ENCODE data around the gene COTL1.

Gene COTL1

DNA sequence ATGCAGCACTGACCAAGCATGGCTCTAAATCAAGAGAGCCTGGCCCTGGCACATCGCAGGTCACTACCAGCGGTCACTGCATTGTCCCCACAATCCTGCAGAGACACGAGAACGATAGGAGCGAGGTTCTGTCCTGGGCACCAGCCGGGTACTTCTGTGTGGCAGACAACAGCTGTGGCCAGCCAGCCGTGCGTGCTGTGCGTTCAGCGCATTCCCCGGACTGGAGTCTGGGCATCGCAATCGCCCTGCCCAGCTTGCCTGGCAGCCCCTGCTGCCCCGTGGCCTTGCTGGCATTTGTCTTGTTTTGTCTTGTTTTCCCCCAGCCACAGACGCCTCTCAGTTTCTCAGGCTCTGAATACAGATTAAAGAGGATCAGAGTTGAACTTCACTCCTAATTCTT is 33.9 kb downstream of the COTL1 start:
- in situ Hi-C loops (cut with HindIII; ENCODE audit: low pct_ligation_motif_present, low pct_unique_long_range_greater_than_20kb, low sequenced_read_pairs): no loop called here
- no peak for DNase-seq

DNA sequence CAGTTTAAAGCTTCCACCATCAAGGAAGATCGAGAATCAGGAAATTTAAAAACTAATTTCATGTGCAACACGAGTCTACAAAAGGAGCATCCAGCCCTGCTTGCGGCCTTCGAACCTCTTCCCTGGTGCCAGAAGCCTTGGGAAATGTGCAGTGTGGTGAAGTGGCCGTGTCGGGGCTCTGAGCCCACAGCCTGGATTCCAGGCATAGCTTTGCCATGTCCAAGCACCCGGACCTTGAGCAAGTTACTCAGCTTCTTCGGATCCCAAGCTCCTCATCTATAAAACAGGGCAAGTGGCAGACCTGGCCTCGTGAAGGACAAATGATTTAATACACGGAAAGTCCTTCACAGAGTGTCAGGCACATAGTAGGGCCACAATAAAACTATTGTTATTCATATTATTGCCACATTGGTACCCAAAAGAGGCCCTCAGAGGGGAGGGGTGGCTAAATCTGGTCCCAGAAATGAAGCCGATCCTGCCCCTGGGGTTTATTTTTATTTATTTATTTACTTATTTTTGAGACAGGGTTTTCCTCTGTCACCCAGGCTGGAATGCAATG is 34.8 kb downstream of the COTL1 start:
- in situ Hi-C loops (cut with HindIII; ENCODE audit: low pct_ligation_motif_present, low pct_unique_long_range_greater_than_20kb, low sequenced_read_pairs): no loop called here
- DNase-seq: peak; percentile 94

DNA sequence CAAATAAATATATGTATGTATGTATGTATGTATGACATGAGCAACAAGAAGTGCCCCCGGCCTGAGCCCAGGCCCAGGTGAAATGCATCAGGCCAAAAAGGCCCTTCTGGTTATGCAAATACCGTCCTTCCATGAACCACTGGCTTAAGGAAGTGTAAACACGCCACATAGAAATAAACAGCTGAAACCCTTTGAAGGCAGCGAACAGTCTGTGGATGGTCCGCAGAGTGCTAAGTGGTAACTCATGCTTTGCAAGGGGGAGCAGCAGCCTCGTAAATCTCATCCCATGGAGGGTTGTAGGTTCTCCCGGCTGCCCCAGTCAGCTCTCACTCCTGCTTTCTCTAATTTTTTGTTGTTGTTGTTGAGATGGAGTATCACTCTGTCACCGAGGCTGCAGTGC is 36.7 kb downstream of the COTL1 start:
- in situ Hi-C loops (cut with HindIII; ENCODE audit: low pct_ligation_motif_present, low pct_unique_long_range_greater_than_20kb, low sequenced_read_pairs): no loop called here
- no peak for DNase-seq

DNA sequence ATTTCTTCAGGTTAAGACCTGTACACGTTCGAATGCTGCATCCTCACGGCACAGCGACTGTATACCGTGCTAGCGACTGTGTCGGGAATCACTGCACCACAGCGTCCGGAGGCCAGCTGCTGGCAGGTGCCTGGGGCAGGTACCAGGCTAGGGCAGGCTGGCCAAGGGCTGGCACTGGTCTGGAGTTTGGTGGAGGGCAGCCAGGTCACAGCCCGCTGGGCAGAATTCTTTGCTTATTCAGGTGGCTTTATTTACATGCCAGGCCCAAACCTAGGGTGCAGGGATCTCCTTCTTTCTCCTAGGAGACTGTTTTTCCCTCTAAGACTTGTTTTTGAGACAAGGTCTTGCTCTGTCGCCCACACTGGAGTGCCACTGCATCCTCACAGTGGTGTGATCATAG is 37.9 kb downstream of the COTL1 start:
- in situ Hi-C loops (cut with HindIII; ENCODE audit: low pct_ligation_motif_present, low pct_unique_long_range_greater_than_20kb, low sequenced_read_pairs): no loop called here
- DNase-seq: no peak

DNA sequence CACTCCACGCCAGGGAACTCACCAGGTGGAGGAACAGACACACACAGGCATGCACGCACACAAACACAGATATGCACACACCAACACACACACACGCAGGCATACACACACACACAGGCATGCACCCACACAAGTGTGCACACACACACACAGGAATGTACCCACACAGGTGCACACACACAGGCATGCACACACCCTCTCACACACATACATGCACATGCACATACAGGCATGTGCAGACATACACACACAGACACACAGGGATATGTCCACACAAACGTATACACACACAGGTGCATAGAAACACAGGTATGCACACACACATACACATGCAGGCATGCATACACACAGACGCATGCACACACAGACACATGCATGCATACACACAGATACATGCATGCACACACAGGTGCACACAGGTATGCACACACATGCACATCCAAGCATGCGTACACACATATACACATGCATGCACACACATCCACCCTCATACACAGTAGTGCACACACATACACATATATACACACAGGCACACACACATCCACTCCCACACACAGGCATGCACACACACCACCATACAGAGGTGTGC is 39.2 kb downstream of the COTL1 start:
- in situ Hi-C loops (cut with HindIII; ENCODE audit: low pct_ligation_motif_present, low pct_unique_long_range_greater_than_20kb, low sequenced_read_pairs): no loop called here
- DNase-seq: no peak

DNA sequence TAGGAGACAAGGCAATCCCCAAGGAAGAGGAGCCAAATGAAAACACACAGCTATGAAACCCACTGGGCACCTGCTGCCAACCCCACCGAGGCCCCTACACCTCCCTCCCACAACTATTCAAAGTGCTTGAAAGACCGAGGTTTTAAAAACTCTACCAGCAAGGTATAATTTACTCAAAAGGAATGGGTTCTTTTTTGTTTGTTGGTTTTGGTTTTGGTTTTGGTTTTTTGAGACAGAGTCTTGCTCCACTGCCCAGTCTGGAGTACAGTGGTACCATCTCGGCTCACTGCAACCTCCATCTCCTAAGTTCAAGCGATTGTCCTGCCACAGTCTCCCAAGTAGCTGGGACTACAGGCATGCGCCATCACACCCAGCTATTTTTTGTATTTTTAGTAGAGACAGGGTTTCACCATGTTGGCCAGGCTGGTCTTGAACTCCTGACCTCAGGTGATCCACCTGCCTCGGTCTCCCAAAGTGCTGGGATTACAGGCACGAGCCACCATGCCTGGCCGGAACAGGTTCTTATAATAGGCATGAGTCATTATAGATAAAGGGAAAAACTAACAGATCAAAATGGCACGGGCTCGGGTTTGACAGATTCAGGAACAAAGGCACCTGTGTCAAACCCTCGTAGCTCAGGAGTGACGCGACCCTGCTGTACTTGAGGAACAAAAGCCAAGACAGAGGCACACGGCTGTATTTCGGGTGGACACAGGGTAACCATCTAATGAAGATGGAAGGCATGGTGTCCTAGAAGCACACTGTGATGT is 40.7 kb downstream of the COTL1 start:
- DNase-seq: no peak
- in situ Hi-C loops (cut with HindIII; ENCODE audit: low pct_ligation_motif_present, low pct_unique_long_range_greater_than_20kb, low sequenced_read_pairs): no loop called here

DNA sequence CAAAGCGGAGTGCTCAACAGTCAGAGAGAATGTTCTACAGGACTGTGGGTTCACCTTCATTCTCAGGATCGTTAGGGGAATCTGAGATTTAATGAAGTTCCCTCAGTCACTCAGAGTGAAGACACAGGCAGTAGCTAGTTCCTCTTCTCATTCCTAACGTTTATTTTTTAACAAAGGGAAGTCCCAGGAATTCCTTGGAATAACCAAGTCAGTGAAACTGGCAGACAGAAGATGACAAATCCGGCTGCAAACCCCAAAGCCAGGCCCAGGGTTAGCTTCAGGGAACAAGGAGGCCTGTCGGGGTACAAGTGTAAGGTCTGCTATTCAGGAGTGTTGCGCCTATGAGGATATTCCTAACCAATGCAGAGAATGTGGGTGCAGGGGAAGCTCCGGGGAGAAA is 42.0 kb downstream of the COTL1 start:
- in situ Hi-C loops (cut with HindIII; ENCODE audit: low pct_ligation_motif_present, low pct_unique_long_range_greater_than_20kb, low sequenced_read_pairs): no loop called here
- no peak for DNase-seq

DNA sequence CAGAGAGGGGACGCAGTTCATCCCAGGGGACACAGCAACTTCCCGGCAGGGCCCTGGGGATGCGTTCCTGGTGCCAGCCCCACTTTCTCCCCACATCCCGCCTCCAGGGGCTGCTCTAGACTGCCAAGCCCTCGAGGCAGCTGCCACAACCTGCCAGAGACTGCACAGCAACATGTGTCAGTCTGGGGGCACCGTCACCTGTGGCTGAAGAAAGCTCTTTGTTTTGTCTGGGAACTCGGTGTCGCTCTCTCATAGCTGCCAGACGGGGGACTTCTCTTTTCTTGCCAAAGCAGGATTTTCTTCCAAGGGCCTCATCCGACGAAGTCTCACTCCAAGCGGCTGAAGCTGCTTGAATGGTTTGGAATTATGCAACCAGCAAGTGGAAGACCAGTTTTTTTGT is 43.7 kb downstream of the COTL1 start:
- DNase-seq: no peak

DNA sequence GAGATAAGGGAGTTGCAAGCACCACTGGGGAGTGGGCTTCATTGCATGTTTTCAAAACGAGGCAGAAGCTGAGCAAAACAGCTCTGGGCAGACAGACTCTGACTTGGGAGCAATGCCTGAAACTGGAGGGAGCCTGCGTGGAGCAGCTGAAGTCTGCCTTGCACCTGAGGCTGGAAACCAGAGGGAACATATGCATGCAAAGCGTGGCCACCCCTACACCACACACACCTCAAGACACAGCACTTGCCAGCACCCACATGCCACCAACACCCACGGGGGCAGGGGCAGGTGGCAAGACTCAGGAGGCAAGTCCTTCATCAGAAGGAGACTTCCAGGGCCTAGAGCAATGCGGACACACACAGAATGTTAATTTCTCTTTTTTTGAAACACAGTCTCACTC is 45.8 kb downstream of the COTL1 start:
- in situ Hi-C loops (cut with HindIII; ENCODE audit: low pct_ligation_motif_present, low pct_unique_long_range_greater_than_20kb, low sequenced_read_pairs): no loop called here
- no peak for DNase-seq

More for the DNA sequence above, 43.7 kb downstream of the COTL1 start:
- in situ Hi-C loops (cut with HindIII; ENCODE audit: low pct_ligation_motif_present, low pct_unique_long_range_greater_than_20kb, low sequenced_read_pairs): no loop called here

DNA sequence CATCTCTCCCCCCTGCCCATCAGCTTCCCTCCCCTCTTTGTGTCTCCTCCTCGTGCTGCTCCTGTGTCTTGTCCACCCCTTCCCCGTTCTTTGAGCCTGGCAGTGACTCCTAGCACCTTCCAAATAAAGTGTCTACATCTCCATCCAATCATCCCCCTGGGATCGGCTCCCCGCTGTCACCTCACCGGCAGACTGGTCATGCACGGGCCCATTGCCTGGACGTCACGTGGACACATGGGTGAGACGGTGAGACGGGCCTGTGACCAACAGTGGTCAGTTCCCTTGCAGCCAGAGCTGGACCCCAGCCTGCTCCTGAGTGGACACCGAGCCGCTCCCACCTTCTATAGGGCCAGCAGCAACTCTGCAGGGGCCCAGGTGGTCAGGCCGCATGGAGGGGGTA is 46.4 kb downstream of the COTL1 start:
- in situ Hi-C loops (cut with HindIII; ENCODE audit: low pct_ligation_motif_present, low pct_unique_long_range_greater_than_20kb, low sequenced_read_pairs): no loop called here

DNA sequence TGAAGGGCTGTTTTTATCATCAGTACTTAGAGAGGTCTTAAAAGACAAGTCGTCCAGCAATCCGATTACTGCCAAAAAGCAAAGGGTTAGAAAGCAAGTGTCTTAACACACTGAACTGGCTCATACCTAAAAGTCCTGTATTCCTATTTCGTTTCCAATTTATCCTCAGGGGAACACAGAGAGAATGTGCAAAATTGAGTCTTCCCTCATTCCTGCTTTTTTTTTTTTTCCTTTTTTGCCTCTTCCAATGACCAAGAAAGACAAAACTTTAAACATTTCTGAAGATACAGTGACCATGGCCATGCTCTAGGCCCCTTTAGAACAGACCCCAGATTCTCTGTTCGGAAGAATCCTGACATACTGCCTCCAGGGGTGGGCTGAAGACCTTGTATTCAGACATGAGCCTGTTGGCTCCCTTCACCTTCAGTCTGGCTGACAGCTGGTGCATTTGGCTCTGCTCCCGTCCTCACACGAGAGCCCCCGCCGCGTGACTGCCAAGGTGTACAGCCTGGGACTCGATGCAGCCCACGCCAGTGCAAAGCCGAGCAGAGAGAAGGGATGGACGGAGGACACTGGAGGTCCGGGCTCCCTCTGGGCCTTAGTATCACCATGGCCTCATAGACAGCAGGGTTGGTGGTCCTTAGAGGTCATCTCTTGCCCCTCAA is 47.0 kb downstream of the COTL1 start:
- no peak for DNase-seq
- in situ Hi-C loops (cut with HindIII; ENCODE audit: low pct_ligation_motif_present, low pct_unique_long_range_greater_than_20kb, low sequenced_read_pairs): no loop called here

More for the DNA sequence above, 46.4 kb downstream of the COTL1 start:
- DNase-seq: no peak

DNA sequence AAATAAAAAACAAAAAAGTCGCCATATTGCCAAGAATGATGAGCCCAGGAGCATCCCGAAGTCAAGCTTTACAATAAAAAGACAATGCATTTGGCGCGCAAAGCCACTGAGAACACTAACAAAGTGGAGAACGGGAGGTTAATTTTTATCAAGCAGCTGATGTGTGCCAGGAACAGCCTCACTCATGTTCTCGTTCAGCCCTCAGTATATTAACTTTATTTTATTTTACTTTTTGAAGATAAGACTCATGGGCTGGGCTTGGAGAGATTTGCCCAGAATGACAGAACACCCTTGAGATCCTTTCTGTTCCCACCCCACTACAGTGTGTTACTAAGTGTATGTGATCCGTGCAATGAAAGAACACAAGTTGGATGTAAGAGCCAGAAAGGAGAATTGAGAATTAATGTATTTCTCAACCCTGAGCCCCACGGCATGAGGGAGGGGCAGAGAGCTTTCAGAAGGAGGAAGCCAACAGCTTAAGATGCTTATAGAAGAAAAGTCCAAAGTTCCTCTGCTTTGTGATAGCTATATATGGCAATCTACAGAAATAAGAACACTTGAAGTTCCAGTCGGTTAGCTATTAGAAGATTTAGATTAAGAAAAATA is 48.4 kb downstream of the COTL1 start:
- in situ Hi-C loops (cut with HindIII; ENCODE audit: low pct_ligation_motif_present, low pct_unique_long_range_greater_than_20kb, low sequenced_read_pairs): no loop called here
- no peak for DNase-seq

DNA sequence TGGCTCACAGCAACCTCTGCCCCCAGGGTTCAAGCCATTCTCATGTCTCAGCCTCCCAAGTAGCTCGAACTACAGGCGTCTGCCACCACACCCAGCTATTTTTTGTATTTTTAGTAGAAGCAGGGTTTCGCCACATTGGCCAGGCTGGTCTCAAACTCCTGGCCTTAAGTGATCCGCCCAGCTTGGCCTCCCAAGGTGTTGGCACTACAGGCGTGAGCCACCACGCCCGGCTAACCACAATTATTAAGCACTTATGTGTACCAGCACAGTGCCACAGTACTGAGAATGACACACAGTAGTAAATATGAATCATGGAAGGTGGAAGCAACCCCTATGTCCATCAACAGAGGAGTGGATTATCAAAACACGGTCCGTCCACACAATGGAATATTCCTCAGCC is 49.8 kb downstream of the COTL1 start:
- no peak for DNase-seq
- in situ Hi-C loops (cut with HindIII; ENCODE audit: low pct_ligation_motif_present, low pct_unique_long_range_greater_than_20kb, low sequenced_read_pairs): no loop called here

DNA sequence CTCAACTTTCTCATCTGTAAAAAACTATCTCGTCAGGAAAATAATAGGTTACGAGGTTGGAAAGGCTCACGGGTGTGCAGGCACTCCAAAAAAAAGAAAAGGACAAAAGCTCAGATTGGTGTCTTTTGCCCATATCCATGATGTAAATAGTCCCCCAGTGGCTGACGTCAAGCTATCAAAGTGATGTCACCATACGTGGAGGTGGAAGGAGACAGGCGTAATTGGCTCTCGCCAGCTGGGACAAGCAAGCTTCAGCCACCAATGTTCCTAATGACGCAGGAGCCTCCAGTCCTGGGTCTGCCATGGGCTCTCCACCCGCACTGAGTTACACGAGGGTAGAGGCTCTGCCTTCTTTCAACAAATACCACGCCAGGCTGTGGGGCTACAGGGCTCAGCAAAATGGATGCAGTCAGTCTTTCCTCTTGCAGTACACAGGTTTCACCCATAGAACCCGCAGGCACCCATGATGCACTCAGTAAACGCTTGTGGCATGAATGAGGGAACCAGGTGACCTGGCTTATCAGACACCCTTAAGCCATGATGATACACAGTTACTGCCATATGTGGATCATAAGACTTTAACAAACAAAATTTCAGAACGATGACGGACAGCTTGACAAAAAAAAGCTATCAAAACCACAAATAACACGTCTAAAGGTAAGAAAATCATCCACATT is 50.5 kb downstream of the COTL1 start:
- in situ Hi-C loops (cut with HindIII; ENCODE audit: low pct_ligation_motif_present, low pct_unique_long_range_greater_than_20kb, low sequenced_read_pairs): no loop called here

DNA sequence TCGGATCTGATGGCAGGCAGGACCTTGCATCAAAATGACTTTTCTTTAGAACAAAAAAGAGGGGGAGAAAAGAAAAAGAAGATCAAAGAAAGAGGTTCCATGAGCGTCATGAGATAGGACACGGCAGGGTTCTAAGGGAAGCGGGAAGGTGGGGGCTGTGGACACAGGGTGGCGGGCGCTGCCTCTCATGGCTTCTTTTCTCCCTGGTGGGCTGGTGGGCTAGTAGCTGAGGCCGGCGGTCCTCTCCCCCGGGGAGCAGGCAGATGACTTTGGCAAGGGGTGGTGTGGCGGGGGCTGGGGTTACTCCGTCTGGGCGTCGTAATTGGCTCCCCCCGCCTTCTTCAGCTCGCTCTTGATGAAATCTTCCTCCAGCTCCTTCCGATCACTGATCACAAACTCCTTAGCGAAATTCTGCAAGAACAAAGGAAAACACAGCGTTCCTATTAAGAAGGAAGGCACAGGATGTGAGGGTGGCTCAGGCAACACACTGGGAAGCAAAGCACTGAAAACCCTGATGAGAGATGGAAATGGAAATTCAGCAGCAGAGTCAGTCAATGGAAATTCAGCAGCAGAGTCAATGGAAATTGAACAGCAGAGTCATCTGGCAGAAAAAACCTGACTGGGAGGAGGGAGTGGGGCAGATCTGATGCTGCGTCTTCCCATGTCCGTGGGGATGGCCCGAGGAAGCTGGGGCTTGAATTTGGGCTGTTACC is 51.2 kb downstream of the COTL1 start:
- in situ Hi-C loops (cut with HindIII; ENCODE audit: low pct_ligation_motif_present, low pct_unique_long_range_greater_than_20kb, low sequenced_read_pairs): no loop called here
- no peak for DNase-seq

More for the DNA sequence above, 50.5 kb downstream of the COTL1 start:
- no peak for DNase-seq

DNA sequence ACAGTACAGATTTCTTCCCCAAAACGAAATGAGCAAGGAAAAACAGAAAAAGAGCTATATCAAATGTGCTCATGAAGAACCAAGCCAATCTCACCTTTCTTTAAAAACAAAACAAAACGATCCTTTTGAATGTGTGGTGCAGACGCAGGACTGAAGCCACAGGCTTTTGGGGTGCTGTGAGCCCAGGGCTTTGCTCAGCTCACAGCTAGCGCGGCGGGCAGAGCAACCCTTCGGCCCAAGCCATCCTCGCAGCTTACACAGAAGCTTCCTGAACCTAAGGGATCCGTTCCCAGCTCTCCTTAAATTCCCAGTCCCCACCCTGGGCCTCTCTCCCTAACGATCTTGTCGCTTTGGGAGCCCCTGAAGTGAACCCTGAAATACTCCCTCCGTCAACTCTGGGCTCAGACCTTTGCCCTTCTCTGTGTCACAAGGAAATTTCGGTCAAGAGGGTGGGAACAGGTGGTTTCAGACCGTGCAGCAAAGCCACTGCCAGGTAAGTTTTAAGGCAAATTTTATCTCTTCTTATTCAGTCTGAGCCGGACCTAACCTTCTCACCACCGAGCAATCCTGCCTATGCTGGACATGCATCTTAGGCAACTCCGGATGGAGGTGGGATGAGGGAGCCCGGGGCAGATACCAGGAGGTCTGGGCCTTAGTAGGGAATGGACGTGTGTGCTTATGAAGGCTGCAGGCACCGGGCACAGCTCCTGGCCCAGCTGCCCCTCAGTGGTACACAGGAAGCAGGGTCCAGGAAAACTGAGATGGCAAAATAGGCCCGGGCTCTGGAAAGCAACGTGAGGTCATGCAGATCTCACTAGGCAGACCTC is 52.0 kb downstream of the COTL1 start:
- in situ Hi-C loops (cut with HindIII; ENCODE audit: low pct_ligation_motif_present, low pct_unique_long_range_greater_than_20kb, low sequenced_read_pairs): no loop called here
- DNase-seq: no peak

DNA sequence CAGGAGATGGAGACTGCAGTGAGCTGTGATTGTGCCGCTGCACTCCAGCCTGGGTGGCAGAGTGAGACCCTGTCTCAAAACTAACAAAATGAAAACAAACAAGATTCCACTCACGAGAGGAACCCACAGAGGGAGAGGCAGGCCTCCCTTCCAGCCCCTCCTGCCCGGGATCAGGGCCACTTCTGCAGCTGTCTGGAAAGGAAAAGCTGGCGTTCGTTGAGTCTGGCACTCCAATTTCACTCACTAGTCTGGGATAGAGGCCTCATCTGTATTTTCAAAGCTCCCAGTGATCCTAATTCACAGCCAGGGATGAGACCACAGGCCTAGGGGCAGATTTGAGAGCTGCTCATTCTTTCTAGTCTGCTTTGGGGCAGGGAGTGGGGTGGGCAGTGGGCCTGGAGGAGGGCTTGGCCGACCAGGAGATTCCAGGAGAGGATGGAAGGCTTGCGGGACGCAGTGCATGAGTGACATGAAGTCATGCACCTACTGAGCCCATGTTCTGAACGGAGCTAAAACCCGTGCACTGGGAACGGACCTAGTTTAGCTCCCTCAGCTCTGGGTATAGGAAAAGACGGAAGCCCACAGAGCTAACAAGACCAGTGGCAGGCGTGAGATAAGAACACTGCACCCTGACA is 54.0 kb downstream of the COTL1 start:
- in situ Hi-C loops (cut with HindIII; ENCODE audit: low pct_ligation_motif_present, low pct_unique_long_range_greater_than_20kb, low sequenced_read_pairs): no loop called here
- no peak for DNase-seq
